ENCODE measurements around the gene AJAP1.

AJAP1 gene

GRCh38 chr1:4781646-4782045 lies 127.2 kb downstream of the AJAP1 start:
- no peak for DNase-seq

GRCh38 chr1:4784761-4785160 lies 130.4 kb downstream of the AJAP1 start:
- no peak for DNase-seq

- DNase-seq, result no peak
These were observed 131.6 kb downstream of the AJAP1 start for GRCh38 chr1:4786055-4786454.

- no peak for DNase-seq
These were observed 133.1 kb downstream of the AJAP1 start for GRCh38 chr1:4787551-4787950.

GRCh38 chr1:4792565-4792964 lies 138.2 kb downstream of the AJAP1 start:
- DNase-seq, result no peak

GRCh38 chr1:4794020-4794780 lies 139.8 kb downstream of the AJAP1 start:
- DNase-seq, result no peak

- no peak for DNase-seq
These were observed 142.0 kb downstream of the AJAP1 start for GRCh38 chr1:4796161-4797015.

GRCh38 chr1:4797016-4797410 lies 142.6 kb downstream of the AJAP1 start:
- DNase-seq, result no peak

- no peak for DNase-seq
These were observed 143.0 kb downstream of the AJAP1 start for GRCh38 chr1:4797429-4797828.

GRCh38 chr1:4801192-4801924 lies 146.9 kb downstream of the AJAP1 start:
- no peak for DNase-seq

GRCh38 chr1:4802024-4802423 lies 147.6 kb downstream of the AJAP1 start:
- no peak for DNase-seq

GRCh38 chr1:4803335-4803734 lies 148.9 kb downstream of the AJAP1 start:
- no peak for DNase-seq

- no peak for DNase-seq
These were observed 151.6 kb downstream of the AJAP1 start for GRCh38 chr1:4805987-4806386.

GRCh38 chr1:4820543-4820942 lies 166.1 kb downstream of the AJAP1 start:
- no peak for DNase-seq

GRCh38 chr1:4825800-4826450 lies 171.5 kb downstream of the AJAP1 start:
- DNase-seq, result peak; percentile 61

GRCh38 chr1:4830707-4831106 lies 176.3 kb downstream of the AJAP1 start:
- no peak for DNase-seq

GRCh38 chr1:4836574-4836973 lies 182.2 kb downstream of the AJAP1 start:
- DNase-seq, result no peak

GRCh38 chr1:4837031-4837600 lies 182.7 kb downstream of the AJAP1 start:
- no peak for DNase-seq

- no peak for DNase-seq
These were observed 183.3 kb downstream of the AJAP1 start for GRCh38 chr1:4837752-4838151.

- no peak for DNase-seq
These were observed 183.8 kb downstream of the AJAP1 start for GRCh38 chr1:4838231-4838630.
